ENCODE results near the gene GTPBP2.

DNA sequence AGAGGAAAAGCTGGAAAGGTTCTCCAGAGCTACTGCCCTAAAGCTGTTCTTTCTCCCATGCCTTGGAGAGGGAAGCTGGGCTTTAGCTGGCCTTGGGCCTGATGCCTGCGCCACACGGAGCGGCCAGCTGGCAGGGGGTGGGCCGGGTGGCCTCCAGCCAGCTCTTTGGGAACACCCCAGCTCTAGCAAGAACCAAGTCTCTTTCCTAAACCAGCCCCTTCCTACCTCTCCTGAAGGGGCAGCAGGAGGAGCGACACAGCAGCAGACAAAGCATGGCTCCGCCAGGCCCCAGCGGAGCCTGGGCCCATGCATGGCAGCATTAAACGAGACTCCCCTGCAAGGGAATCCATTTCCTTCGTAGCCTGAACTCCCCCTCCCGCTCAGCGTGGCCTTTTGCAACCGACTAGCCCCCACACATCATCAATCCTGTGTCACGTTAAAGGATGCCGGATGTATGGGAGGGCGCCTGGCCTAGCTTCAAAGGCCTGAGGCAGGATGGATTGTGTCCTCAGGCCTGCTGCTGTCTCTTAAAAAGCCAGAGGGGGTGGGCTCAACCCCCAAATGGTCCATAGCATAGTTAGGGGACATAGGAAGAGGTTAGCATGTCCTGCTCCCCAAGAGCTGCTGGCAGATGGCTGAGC, 44.5 kb upstream of the GTPBP2 start:
- TF ChIP-seq, protein P1, sequence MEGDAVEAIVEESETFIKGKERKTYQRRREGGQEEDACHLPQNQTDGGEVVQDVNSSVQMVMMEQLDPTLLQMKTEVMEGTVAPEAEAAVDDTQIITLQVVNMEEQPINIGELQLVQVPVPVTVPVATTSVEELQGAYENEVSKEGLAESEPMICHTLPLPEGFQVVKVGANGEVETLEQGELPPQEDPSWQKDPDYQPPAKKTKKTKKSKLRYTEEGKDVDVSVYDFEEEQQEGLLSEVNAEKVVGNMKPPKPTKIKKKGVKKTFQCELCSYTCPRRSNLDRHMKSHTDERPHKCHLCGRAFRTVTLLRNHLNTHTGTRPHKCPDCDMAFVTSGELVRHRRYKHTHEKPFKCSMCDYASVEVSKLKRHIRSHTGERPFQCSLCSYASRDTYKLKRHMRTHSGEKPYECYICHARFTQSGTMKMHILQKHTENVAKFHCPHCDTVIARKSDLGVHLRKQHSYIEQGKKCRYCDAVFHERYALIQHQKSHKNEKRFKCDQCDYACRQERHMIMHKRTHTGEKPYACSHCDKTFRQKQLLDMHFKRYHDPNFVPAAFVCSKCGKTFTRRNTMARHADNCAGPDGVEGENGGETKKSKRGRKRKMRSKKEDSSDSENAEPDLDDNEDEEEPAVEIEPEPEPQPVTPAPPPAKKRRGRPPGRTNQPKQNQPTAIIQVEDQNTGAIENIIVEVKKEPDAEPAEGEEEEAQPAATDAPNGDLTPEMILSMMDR (IDR thresholded peaks at IDR 0.05), result no peak
- TF ChIP-seq POLR2A (IDR thresholded peaks at IDR 0.05), result no peak
